GM12878 (cell line): ENCODE measurements around the gene HDHD3. TPM values are rescaled to one million over a fixed set of nuclear protein-coding genes. Genes with fewer than 3 reads are reported as not detected.

ENCODE experiments used
- BCL11A ChIP-seq: IDR thresholded peaks from 2 replicates; pipeline ENCODE4 v1.6.1; 2011; ENCODE audit warnings: low read depth, low read length
- CBX3 ChIP-seq: fragments of 200-600 bp; sonication (generic); IDR thresholded peaks from 2 replicates; pipeline ENCODE4 v1.6.1; 2016; ENCODE audit warnings: low read depth, borderline replicate concordance
- CEBPB ChIP-seq, 2 experiments: fragments of 150-350 bp in 1 of 2; IDR thresholded peaks; 2 replicates each; pipeline ENCODE4 v1.6.1; 2012 to 2014; ENCODE audit warnings: low read depth in 2 of 2, low read length in 2 of 2, borderline replicate concordance in 1 of 2, inconsistent platforms in 1 of 2
- E2F8 ChIP-seq: fragments of 450-650 bp; IDR thresholded peaks from 2 replicates; pipeline ENCODE4 v1.6.1; 2018; ENCODE audit warnings: mild to moderate bottlenecking, low read depth, moderate library complexity; ENCODE audit not compliant: partially characterized antibody
- IRF3 ChIP-seq: fragments of 450-650 bp; IDR thresholded peaks from 2 replicates; pipeline ENCODE4 v1.6.1; 2014; ENCODE audit warnings: mild to moderate bottlenecking
- JUNB ChIP-seq: IDR thresholded peaks from 2 replicates; pipeline ENCODE4 v1.6.1; 2016; ENCODE audit warnings: antibody characterized with exemption, mild to moderate bottlenecking
- KAT2A ChIP-seq: conservative IDR thresholded peaks from 2 replicates; pipeline ENCODE4 v1.6.1; 2011; ENCODE audit warnings: low read depth, low read length; ENCODE audit not compliant: control insufficient read depth
- KDM1A ChIP-seq: fragments of 200-600 bp; sonication (generic); IDR thresholded peaks from 2 replicates; pipeline ENCODE4 v1.6.1; 2016; ENCODE audit warnings: borderline replicate concordance
- NFYA ChIP-seq: IDR thresholded peaks from 2 replicates; pipeline ENCODE4 v1.6.1; 2011; ENCODE audit warnings: low read depth, mild to moderate bottlenecking, low read length, improper control_type of control experiment, borderline replicate concordance
- RUNX3 ChIP-seq: IDR thresholded peaks from 2 replicates; pipeline ENCODE4 v1.6.1; 2012; ENCODE audit warnings: low read length, inconsistent platforms
- SIX5 ChIP-seq: IDR thresholded peaks from 2 replicates; pipeline ENCODE4 v1.6.1; 2011; ENCODE audit warnings: mild to moderate bottlenecking, low read depth, low read length, moderate library complexity; ENCODE audit not compliant: severe bottlenecking
- ZBED1 ChIP-seq: IDR thresholded peaks from 2 replicates; pipeline ENCODE4 v1.6.1; 2016; ENCODE audit warnings: borderline replicate concordance
- ZNF207 ChIP-seq: fragments of 450-650 bp; IDR thresholded peaks from 2 replicates; pipeline ENCODE4 v1.6.1; 2014; ENCODE audit warnings: antibody characterized with exemption, mild to moderate bottlenecking, borderline replicate concordance
- ZNF24 ChIP-seq: fragments of 450-650 bp; IDR thresholded peaks from 2 replicates; pipeline ENCODE4 v1.6.1; 2017; ENCODE audit warnings: antibody characterized with exemption, mild to moderate bottlenecking
- ZNF592 ChIP-seq: fragments of 450-650 bp; IDR thresholded peaks from 2 replicates; pipeline ENCODE4 v1.6.1; 2017; ENCODE audit warnings: mild to moderate bottlenecking, moderate library complexity
- polyA plus RNA-seq, 11 experiments: library from polyadenylated mRNA; depleted of rRNA in 4 of 11; unstranded in 6 of 11; stranded (reverse) in 5 of 11; fragments of >200 nt; fragmentation: Nextera tagmentation in 4 of 11; fragmentation: Illumina TruSeq in 1 of 11; extraction: Ambion mirVana in 4 of 11; extraction: Trizol in 1 of 11; gene quantifications; 1 replicate in 1 of 11; 2 replicates in 10 of 11; pipeline versions ENCODE4 v1.2.1 to v1.2.3, GENCODE V29; 2011 to 2016; ENCODE audit warnings: inconsistent platforms in 2 of 11, missing spikeins in 2 of 11, low read depth in 1 of 11
- total RNA-seq, 4 experiments: library from RNA; depleted of rRNA in 3 of 4; stranded (reverse); fragments of >200 nt in 3 of 4; fragmentation: Illumina TruSeq in 1 of 4; extraction: Trizol in 1 of 4; gene quantifications; 2 replicates each; pipeline versions ENCODE4 v1.2.1 to v1.2.3, GENCODE V29; 2013 to 2021
- TF ChIP-seq, protein P1 (sequence below): fragments of 450-650 bp; IDR thresholded peaks from 2 replicates; pipeline ENCODE4 v1.6.1; 2017; ENCODE audit warnings: antibody characterized with exemption, mild to moderate bottlenecking, moderate library complexity
- TF ChIP-seq, protein P2 (sequence below): fragments of 450-650 bp; IDR thresholded peaks from 2 replicates; pipeline ENCODE4 v1.6.1; 2017; ENCODE audit warnings: borderline replicate concordance

HDHD3 gene
- total and polyA plus RNA-seq, 10 of the 15 experiments (the other 5 are each of a cell fraction or from before 2014, with no cell fraction given): 1.3 to 29.4 (median 17.9) TPM

GRCh38 chr9:113401027-113401792 is 24.4 kb upstream of the HDHD3 start, which contains the start of gene ALAD (continued):
- TF ChIP-seq, protein P1, sequence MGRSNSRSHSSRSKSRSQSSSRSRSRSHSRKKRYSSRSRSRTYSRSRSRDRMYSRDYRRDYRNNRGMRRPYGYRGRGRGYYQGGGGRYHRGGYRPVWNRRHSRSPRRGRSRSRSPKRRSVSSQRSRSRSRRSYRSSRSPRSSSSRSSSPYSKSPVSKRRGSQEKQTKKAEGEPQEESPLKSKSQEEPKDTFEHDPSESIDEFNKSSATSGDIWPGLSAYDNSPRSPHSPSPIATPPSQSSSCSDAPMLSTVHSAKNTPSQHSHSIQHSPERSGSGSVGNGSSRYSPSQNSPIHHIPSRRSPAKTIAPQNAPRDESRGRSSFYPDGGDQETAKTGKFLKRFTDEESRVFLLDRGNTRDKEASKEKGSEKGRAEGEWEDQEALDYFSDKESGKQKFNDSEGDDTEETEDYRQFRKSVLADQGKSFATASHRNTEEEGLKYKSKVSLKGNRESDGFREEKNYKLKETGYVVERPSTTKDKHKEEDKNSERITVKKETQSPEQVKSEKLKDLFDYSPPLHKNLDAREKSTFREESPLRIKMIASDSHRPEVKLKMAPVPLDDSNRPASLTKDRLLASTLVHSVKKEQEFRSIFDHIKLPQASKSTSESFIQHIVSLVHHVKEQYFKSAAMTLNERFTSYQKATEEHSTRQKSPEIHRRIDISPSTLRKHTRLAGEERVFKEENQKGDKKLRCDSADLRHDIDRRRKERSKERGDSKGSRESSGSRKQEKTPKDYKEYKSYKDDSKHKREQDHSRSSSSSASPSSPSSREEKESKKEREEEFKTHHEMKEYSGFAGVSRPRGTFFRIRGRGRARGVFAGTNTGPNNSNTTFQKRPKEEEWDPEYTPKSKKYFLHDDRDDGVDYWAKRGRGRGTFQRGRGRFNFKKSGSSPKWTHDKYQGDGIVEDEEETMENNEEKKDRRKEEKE: no peak
- TF ChIP-seq ZNF24 (no peak), CEBPB (IDR thresholded peaks at IDR 0.05; ENCODE audit: borderline replicate concordance in 1 of 2, low read depth in 2 of 2, low read length in 2 of 2) (no peak), CBX3 (no peak), JUNB (no peak), SIX5 (no peak), BCL11A (no peak), ZNF207 (peak; percentile 49; the same call in 1 of the 2 replicates), IRF3 (no peak), E2F8 (no peak), RUNX3 (peak; percentile 64), KAT2A (no peak), ZBED1 (no peak), KDM1A (no peak), ZNF592 (no peak), NFYA (no peak)
- TF ChIP-seq, protein P2, sequence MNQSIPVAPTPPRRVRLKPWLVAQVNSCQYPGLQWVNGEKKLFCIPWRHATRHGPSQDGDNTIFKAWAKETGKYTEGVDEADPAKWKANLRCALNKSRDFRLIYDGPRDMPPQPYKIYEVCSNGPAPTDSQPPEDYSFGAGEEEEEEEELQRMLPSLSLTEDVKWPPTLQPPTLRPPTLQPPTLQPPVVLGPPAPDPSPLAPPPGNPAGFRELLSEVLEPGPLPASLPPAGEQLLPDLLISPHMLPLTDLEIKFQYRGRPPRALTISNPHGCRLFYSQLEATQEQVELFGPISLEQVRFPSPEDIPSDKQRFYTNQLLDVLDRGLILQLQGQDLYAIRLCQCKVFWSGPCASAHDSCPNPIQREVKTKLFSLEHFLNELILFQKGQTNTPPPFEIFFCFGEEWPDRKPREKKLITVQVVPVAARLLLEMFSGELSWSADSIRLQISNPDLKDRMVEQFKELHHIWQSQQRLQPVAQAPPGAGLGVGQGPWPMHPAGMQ: no peak
